MCF 10A (cell line): Measurements from ENCODE around the gene PLGLB1. TPM values are rescaled to one million over a fixed set of nuclear protein-coding genes. Genes with fewer than 3 reads are reported as not detected.
"Not testable (repeated sequence)": the region's sequence is repeated elsewhere in the genome, so short reads cannot be mapped to it uniquely, and the experiment has no call there.

Source experiments
- BruUV-seq: library from RNA; stranded (reverse); fragments of 400-500 nt; replicated peaks from 2 replicates; lab custom pipeline; 2021; lab: Mats Ljungman, UMichigan
- CTCF ChIA-PET: fragments of 300-600 bp; sonication (Branson Sonifier 250); formaldehyde crosslinking; extraction: SDS; loops from one replicate; lab custom pipeline; 2021; ENCODE audit warnings: antibody characterized with exemption, inconsistent platforms; lab: Yijun Ruan, JAX
- POLR2A ChIA-PET: fragments of 300-600, 350-650 bp; sonication (Branson Sonifier 250); formaldehyde crosslinking; extraction: SDS; loops from one replicate; lab custom pipeline; 2020; ENCODE audit warnings: antibody characterized with exemption, inconsistent platforms; lab: Yijun Ruan, JAX
- DNase-seq: peaks from one replicate; pipeline ENCODE4 v3.0.0-alpha.2; 2018; ENCODE audit not compliant: unreplicated experiment
- H3K27ac Mint-ChIP-seq: one replicate; pipeline ENCODE4 v1.8.0; 2022; ENCODE audit warnings: mild to moderate bottlenecking, low read depth, mixed read lengths; ENCODE audit not compliant: unreplicated experiment
- H3K27me3 Mint-ChIP-seq: one replicate; pipeline ENCODE4 v1.8.0; 2022; ENCODE audit warnings: mixed read lengths; ENCODE audit not compliant: insufficient read depth, unreplicated experiment
- H3K36me3 Mint-ChIP-seq: one replicate; pipeline ENCODE4 v1.8.0; 2022; ENCODE audit warnings: mild to moderate bottlenecking, moderate library complexity, mixed read lengths; ENCODE audit not compliant: insufficient read depth, unreplicated experiment
- H3K4me1 Mint-ChIP-seq: one replicate; pipeline ENCODE4 v1.8.0; 2022; ENCODE audit warnings: mixed read lengths; ENCODE audit not compliant: insufficient read depth, unreplicated experiment
- H3K4me3 Mint-ChIP-seq: one replicate; pipeline ENCODE4 v1.8.0; 2022; ENCODE audit warnings: mild to moderate bottlenecking, moderate library complexity, mixed read lengths; ENCODE audit not compliant: unreplicated experiment
- H3K9me3 Mint-ChIP-seq: one replicate; pipeline ENCODE4 v1.8.0; 2022; ENCODE audit warnings: mixed read lengths; ENCODE audit not compliant: unreplicated experiment
- intact Hi-C: fragments of 100-400 bp; cut with micrococcal nuclease; formaldehyde crosslinking; loops from 2 replicates; pipeline ENCODE4 v1.14.1; 2022
- total RNA-seq: library from RNA; stranded (reverse); gene quantifications from 2 replicates; pipeline ENCODE4 v1.2.3, GENCODE V29; 2022

The PLGLB1 gene
- total RNA-seq, 1 experiment from 2014 or later = 0.84 TPM

DNA sequence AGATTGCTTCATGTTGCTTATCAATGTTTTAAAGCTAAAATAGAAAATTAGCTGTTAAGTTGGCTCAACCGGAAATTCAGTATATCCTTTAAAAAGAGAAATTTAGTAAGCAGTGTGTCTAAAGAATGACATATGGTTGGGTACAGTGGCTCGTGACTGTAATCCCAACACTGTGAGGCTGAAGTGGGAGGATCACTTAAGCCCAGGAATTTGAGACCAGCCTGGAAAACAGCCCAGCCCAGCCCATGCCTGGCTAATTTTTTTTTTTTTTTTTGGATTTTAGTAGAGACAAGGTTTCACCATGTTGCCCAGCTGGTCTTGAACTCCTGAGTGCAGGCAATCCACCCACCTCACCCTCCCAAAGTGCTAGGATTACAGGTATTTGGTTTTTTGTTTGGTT is 17.2 kb downstream of the PLGLB1 start:
- H3K4me3 Mint-ChIP-seq, BruUV-seq, H3K4me1 Mint-ChIP-seq, POLR2A ChIA-PET, CTCF ChIA-PET, DNase-seq, H3K36me3 Mint-ChIP-seq, intact Hi-C loops, H3K27me3 Mint-ChIP-seq, H3K27ac Mint-ChIP-seq, H3K9me3 Mint-ChIP-seq: not testable (repeated sequence)

Other genes starting within 250 kb of the PLGLB1 start
- gene CD8A, start 230.9 kb downstream of the PLGLB1 start, total RNA-seq = not detected in 2 replicates
- gene CD8B, start 160.0 kb downstream of the PLGLB1 start, total RNA-seq = not detected in 2 replicates
- 0.12 and 0.23 TPM in 2 replicates for gene RGPD1, start 79.7 kb downstream of the PLGLB1 start, total RNA-seq